GM21786 (cell line): Measurements from ENCODE around the gene TARM1.
"Not testable (repeated sequence)": the region's sequence is repeated elsewhere in the genome, so short reads cannot be mapped to it uniquely, and the experiment has no call there.

Experiments used
- ATAC-seq: cut with Tn5 transposase; IDR thresholded peaks from one replicate; pipeline ENCODE4 v1.9.1; 2021; ENCODE audit not compliant: unreplicated experiment

Gene TARM1

DNA sequence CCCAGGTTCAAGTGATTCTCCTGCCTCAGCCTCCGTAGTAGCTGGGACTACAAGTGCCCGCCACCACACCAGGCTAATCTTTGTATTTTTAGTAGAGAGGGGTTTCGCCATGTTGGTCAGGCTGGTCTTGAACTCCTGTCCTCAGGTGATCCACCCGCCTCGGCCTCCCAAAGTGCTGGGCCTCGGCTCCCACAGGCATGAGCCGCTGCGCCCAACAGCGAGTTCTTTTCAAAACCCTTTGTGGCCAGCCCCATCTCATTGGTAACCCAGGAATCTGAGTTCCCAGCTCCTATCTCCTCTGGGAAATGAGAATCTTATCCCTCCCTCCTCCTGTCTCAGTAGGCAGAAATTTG, 18.7 kb upstream of the TARM1 start:
- ATAC-seq = not testable (repeated sequence)

DNA sequence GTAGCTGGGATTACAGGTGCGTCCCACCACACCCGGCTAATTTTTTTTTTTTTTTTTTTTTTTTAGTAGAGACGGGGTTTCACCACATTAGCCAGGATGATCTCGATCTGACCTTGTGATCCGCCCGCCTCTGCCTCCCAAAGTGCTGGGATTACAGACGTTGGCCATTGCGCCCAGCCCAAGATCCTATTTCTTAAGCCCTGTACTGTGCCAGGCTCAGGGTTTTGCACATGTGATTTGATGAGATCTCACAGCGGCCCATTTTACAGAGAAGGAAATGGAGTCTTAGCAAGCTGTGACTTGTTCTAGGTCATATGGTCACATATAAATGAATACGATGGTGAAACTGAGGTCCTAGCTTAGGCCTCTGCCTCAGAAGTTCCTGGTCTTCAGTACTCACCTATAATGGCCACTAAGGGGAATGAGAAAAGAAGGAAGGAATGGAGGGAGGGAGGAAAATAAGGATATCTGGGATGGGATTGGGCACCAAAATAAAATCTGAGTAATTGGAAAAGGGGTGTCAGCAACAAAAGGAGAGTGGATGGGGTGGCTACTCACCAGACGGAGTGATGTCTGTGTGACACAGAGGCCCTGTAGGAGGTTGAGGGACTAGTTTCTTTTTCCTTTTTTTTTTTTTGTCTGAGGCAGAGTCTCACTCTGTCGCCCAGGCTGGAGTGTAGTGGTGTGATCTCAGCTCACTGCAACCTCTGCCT, 18.2 kb upstream of the TARM1 start:
- ATAC-seq = no peak

DNA sequence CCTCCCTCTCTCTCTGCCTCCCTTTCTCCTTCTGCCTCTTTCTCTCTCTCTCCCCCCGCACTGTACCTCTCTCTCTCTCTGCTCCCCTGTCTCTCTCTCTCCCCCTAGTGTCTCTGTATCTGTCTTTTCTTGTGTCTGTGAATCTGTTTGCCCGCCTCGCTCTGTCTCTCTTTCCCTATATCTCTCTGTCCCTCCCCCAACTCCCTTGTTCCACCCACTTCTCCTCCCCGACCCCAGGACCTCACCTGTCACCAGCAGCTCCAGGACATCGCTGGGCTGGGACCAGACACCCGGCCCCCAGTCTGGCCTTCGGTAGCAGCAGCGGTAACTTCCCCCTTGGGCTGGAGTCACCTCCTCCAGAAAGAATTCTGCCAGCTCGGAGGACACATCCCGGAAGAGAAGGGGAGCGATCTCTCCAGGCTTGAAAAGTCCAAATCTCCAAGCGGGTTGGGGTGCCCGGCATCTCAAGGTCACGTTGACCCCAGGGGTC, 15.5 kb upstream of the TARM1 start:
- ATAC-seq = no peak

DNA sequence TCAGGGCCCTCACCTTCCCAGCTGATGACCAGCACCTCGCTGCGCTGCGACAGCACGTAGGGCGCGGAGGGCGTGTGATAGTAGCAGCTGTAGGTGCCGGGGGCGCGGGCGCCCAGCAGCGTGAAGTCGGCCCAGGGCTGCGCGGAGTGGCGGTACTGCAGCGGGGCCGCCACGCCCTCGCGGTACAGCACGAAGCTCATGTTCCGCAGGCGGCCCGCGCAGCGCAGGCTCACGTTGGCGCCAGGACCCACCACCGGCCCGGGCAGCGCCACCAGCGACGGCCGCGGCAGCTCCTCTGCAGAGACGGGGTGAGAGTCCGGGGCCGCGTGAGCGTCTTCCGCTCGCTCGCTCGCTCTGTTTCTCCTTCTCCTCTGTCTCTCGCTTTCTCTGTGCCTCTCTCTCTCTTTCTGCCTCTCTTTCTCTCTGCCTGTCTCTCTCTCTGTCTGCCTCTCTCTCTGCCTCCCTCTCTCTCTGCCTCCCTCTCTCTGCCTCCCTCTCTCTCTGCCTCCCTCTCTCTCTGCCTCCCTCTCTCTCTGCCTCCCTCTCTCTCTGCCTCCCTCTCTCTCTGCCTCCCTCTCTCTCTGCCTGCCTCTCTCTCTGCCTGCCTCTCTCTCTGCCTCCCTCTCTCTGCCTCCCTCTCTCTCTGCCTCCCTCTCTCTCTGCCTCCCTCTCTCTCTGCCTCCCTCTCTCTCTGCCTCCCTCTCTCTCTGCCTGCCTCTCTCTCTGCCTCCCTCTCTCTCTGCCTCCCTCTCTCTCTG, 14.9 kb upstream of the TARM1 start:
- not testable (repeated sequence) for ATAC-seq

DNA sequence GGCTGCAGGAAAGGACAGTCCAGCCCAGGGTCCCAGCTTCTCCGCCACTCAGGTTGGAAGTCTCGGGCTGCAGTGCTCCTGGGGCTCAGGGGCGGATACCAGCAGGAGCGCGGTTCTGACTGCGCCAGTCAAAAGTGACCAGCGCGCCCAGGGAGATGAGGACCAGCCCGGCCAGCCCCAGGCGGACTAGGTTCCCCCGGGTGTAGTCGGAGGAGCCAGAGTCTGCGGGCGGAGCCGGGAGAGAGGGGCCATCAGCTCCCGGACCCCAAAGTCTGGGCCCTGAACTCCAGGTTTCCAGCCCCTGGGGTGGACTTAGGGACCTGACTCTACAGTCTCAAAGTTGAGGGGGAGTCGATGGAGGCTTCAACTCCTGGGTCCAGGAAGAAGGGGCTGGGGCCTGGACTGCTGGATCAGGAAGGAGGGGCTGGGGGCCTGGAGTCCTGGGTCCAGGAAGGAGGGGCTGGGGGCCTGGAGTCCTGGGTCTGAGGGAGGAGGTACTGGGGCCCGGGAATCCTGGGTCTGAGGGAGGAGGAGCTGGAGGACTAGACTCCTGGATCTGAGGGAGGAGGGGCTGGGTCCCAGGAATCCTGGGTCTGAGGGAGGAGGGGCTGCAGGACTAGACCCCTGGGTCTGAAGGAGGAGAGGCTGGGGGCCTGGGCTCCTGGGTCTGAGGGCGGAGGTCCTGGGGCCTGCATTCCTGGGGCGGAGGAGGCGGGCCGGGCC, 14.1 kb upstream of the TARM1 start:
- ATAC-seq = no peak

DNA sequence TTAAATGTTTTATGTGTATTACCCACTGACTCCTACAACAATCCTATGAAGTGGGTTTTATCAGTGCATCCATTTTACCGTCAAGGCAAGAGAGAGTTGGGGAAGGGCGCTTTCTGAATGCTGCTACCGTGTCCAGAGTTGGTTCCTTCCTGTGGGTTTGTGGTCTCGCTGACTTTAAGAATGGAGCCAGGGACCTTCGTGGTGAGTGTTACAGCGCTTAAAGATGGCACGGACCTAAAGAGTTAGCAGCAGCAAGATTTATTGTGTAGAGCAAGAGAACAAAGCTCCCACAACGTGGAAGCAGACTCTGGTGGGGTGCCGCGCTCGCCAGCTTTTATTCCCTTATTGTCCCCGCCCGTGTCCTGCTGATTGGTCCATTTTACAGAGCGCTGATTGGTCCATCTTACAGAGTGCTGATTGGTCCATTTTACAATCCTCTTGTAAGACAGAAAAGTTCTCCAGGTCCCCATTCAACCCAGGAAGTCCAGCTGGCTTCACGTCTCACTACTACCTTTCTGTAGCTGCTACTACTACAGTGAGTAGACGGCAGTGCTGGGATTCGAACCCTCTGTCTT, 13.3 kb upstream of the TARM1 start:
- ATAC-seq = no peak

DNA sequence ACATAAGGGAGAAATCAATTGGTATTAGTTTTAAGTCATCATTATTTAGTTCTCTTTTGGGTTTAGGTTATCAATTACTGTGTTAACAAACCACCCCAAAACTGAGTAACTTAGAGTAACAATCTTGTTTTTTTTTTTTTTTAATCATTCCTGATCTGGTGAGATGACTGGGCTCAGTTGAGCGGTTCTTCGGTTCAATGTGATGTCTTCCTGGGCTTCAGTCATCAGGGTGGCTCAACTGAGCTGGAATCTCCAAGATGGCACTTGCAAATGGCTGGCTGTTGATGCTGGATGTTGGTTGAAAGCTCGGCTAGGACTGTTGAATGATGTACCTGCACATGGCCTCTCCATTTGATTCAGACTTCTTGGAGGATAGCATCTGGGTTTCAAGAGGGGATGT, 3.2 kb upstream of the TARM1 start:
- ATAC-seq = no peak

DNA sequence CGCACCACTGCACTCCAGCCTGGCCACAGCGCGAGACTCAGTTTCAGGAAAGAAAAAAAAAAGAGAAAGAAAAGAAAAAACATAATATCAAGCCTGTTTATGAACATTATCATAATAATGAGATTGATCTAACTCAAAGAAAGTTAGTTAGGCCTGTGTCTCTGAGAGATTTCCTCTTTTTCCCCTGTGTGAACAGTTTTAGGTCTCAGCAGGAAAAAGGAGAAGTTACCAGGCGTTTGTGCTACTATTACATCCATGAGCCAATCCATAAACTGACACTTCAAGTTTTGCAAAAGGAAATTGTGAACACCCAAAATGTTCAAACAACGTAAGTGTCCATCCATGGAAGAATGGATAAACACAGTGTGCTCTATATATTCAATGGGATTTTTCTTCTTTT, 3.8 kb downstream of the TARM1 start:
- no peak for ATAC-seq

DNA sequence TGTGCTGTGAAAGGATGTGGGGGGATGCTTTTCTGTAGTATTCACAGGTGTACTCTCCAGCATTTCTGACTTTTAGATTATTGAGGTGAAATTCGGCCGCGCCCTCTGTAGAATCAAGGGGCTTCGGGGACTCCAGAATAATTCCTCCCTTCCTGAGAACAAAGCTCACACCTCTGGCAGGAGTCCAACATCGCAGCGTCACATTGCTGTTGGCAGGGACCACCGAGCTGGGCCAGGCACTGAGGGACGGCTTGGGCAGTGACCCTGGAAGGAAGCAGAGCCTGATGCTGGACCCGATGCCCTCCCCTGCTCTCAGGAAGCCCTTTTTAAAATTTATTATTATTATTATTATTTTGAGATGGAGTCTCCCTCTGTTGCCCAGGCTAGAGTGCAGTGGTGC, 6.3 kb downstream of the TARM1 start:
- ATAC-seq = no peak

DNA sequence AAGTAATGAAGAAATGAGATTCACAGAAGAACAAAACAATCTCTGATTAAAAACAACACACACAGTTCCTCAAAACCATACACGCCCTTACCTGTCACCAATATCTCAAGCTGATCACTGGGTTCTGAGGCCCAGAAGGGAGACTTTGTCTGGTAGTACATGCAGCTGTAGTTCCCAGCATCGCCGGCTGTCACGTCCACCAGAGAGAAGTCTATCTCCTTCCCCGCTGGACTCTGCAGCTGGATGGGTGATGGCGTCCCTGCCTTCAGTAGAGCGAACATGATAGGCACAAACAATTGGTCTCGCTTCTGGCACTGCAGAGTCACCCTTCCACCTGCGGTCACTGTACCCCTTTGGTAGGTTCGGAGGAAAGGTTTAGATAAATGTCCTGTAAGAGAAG, 7.3 kb downstream of the TARM1 start:
- no peak for ATAC-seq

DNA sequence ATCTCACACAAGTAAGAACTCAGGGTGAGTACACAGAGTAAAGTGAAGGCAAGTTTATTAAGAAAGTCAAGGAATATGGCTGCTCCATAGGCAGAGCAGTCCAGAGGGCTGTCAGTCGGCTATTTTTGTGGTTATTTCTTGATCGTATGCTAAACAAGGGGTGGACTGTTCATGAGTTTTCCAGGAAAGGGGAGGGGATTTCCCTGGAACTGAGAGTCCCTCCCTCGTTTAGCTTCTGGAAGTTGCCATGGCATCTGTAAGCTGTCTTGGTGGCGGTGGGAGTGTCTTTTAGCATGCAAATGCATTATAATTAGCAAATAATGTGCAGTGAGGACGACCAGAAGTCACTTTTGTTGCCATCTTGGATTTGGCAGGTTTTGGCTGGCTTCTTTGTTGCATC, 11.7 kb downstream of the TARM1 start:
- ATAC-seq = no peak

DNA sequence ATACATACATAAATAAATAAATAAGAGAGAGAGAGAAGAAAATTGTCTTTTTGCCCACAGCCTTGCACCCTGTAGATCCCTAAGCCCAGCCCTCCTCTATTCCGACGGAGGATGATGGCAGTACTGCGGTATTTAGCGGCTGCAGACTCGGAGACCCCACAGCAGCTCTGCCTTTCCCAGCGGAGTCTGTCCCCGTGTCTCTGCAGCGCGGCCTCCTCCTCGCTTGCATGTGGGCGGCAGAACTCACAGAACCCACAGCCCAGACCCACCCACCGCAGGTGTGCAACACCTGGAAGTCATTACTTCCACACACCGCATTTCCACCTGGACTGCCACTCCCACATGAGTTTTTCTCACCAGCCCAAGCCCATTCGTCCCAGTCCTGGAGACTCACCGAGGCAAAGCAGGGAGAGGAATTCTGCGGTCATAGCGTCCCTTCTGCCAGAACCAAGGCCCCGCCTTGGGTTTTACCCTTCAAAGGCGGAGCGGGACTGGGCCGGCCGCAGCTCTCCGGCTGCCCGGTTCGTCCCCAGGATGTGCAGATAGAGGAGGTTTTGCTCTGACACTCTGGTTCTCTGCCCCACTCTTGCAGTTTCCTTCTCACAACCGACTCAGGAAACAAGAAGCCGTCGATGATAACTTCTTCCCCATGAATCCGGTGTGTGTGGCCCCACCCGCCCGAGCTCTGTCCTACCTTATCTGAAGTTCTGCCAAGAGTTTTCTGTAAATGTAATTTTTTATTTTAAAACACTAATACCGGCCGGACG, 17.6 kb downstream of the TARM1 start, which contains the start of gene VSTM1:
VSTM1 (minus strand) TSS at position 548 of the 767 bp plus-strand sequence; CDS start at position 428, 120 bp downstream.
- ATAC-seq = no peak

DNA sequence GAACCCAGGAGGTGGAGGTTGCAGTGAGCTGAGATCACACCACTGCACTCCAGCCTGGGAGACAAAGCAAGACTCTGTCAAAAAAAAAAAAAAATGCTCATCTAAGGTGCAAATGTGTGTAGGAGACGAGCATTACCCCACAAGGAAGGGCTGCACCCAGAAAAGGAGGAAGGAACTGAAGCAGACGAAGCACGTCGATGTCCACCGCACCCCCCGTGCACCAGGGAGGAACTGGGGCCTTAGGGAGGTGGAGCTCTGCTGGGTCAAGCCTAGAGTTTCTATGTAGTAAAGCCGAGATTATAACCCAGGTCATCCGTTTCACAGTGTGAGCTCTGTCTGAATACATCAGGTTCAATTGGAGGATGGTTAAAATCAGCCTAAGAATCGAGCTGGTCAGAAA, 18.5 kb downstream of the TARM1 start:
- ATAC-seq = no peak

DNA sequence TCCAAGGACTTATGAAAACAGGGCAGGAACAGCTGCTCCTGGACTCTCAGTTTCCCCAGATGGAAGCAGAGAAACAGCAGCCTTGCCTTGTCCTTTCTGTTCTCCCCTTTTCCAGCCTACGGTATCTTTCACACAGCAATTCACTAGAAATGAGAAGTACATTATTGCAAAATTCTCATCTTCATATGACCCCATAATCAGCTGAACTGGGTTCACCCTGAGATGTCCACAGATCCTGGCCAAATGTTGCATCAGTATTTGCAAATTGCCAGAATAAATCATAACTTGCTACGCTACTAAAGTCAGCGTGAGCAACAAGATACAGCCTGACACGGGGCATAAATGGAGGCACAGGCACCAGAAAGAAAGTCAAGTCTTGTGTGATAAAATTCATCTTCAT, 33.5 kb downstream of the TARM1 start:
- ATAC-seq = no peak

DNA sequence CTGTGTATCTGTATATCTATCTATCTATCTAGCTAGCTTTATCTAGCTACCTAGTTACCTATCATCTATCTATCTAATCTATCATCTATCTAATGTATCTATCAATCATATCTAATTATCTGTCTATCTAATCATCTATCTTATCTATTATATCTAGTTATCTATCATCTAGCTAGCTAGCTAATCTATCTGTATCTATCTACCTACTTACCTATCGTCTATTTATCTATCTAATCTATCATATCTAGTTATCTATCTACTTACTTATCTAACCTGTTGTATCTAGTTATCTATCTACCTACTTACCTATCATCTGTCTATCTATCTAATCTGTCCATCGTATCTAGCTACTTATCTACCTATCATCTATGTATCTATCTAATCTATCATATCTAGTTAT, 35.4 kb downstream of the TARM1 start:
- ATAC-seq = no peak

DNA sequence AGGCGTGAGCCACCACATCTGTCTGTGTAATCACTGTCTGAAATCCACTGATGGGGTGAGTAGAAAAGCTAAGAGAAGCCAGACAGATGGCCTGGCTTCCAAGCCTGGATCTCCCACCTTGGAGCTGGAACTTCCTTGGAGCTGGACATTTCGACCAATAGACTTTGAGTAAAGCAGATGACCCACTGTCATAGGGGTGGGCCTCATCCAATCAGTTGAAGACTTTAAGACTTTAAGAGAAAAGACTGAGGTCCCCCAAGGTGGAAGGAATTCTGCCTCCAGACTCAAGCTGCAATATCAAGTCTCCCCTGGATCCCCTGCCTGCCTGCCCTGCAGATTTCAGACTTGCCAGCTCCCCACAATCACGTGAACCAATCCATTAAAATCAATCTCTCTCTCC, 38.2 kb downstream of the TARM1 start:
- no peak for ATAC-seq

DNA sequence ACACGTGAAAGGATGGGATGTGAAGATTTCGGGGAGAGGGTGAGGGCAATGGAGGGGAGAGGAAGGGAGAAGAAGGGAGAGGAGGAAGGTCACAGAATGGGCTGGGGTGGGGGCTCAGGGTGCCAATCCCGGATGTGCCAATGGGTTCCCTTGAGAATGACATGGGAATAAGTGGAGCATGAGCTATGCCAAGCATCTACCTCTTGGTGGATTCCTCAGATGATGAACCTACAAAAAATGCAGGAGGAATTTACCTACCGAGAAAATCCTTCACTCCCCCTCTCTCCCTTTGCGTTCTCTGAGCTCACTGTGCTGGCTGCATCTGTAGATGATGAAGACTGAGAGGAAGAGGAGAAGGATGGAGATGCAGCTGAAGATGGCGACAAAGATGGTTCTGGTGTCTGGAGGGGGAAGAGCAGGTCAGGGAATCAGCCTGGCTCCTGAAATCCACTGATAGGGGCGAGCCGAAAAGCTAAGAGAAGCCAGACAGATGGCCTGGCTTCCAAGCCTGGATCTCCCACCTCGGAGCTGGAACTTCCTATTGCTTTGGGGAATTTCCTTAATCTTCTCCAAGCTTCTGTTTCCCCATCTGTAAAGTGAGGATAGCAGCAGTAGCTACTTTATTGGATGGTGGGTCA, 39.1 kb downstream of the TARM1 start:
- no peak for ATAC-seq

DNA sequence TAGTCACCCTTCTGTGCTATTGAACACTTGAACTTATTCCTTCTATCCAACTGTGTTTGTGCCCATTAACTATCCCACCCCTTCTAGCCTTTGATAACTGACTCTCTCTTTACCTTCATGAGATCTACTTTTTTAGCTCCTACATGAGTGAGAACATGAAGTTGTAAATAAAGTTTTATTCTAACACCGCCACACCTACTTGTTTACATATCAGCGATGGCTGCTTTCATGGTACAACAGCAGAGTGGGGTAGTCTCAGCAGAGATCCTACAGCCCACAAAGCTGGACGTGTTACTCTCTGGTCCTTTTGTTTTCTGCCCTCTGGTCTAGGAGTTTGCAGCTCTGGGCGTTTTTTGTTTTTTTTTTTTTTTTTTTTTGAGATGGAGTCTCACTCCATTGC, 41.2 kb downstream of the TARM1 start:
- ATAC-seq = no peak

DNA sequence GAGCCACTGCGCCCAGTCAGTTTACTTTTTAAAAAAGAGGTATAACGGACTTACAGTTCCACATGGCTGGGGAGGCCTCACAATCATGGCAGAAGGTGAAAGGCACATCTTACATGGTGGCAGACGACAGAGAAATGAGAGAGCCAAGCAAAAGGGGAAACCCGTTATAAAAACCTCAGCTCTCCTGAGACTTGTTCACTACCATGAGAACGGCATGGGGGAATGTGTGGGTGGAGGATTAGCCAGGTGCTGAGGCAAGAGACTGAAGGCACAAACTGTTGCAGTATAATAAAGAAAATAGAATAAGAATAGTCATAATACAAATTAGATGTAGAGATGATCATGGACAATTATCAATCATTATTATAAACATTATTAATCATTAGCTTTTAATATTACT, 44.6 kb downstream of the TARM1 start:
- ATAC-seq = not testable (repeated sequence)
